H1 (cell line): ENCODE measurements around the gene CAMK1G. TPM values are rescaled to one million over a fixed set of nuclear protein-coding genes. Genes with fewer than 3 reads are reported as not detected.

ENCODE experiments used
- CTCF ChIA-PET: fragments of 300-600 bp; sonication (Branson Sonifier 250); formaldehyde crosslinking; loops from one replicate; lab custom pipeline; 2021; ENCODE audit not compliant: partially characterized antibody; lab: Charles Lee
- POLR2A ChIA-PET: fragments of 300-600 bp; sonication (Branson Sonifier 250); formaldehyde crosslinking; loops from one replicate; lab custom pipeline; 2021; ENCODE audit warnings: inconsistent platforms; ENCODE audit not compliant: partially characterized antibody; lab: Charles Lee
- DNase-seq, 2 experiments: peaks; one replicate each; pipeline versions ENCODE4 v3.0.0 to v3.0.0-alpha.2; 2010 to 2022; ENCODE audit warnings: low spot score in 2 of 2, low read depth in 1 of 2, mixed read lengths in 1 of 2
- FAIRE-seq: peaks from 2 replicates; lab custom pipeline; 2011; peaks lifted over from hg19 to GRCh38; lab: Jason Lieb, UNC
- H2AFZ ChIP-seq: 2 replicates; pipeline ENCODE4 v1.8.1; 2012; ENCODE audit warnings: low read length, inconsistent platforms
- H2AK5ac ChIP-seq: 2 replicates; pipeline ENCODE4 v1.6.1; 2013; ENCODE audit warnings: low read depth, low read length
- H2BK120ac ChIP-seq: replicated peaks from 2 replicates; pipeline ENCODE3; 2013; ENCODE audit warnings: low read depth, low read length, inconsistent platforms
- H2BK12ac ChIP-seq: 2 replicates; pipeline ENCODE4 v1.6.1; 2013; ENCODE audit warnings: low read depth, low read length
- H2BK15ac ChIP-seq: 2 replicates; pipeline ENCODE4 v1.6.1; 2013; ENCODE audit warnings: low read length
- H2BK20ac ChIP-seq: 2 replicates; pipeline ENCODE4 v1.6.1; 2013; ENCODE audit warnings: low read length
- H2BK5ac ChIP-seq: 2 replicates; pipeline ENCODE4 v1.6.1; 2013; ENCODE audit warnings: low read depth, low read length
- H3K14ac ChIP-seq: 2 replicates; pipeline ENCODE4 v1.6.1; 2013; ENCODE audit warnings: inconsistent platforms; ENCODE audit not compliant: insufficient read length
- H3K18ac ChIP-seq: 2 replicates; pipeline ENCODE4 v1.6.1; 2013; ENCODE audit warnings: low read length; ENCODE audit errors: extremely low read depth
- H3K23ac ChIP-seq: 2 replicates; pipeline ENCODE4 v1.6.1; 2013; ENCODE audit warnings: inconsistent platforms; ENCODE audit not compliant: insufficient read length
- H3K23me2 ChIP-seq: 2 replicates; pipeline ENCODE4 v1.6.1; 2013; ENCODE audit warnings: low read depth, low read length
- H3K27ac ChIP-seq: 2 replicates; pipeline ENCODE4 v1.6.1; 2011; ENCODE audit warnings: low read depth, low read length, inconsistent platforms
- H3K27me3 ChIP-seq, 4 experiments: replicated peaks in 1 of 4; 1 replicate in 1 of 4; 2 replicates in 3 of 4; pipeline versions ENCODE4 v1.6.1 to v1.8.1; 2011 to 2013; ENCODE audit warnings: low read length in 3 of 4, mild to moderate bottlenecking in 3 of 4, inconsistent platforms in 2 of 4, mixed read lengths in 2 of 4, moderate library complexity in 1 of 4; ENCODE audit not compliant: control insufficient read depth in 3 of 4, insufficient read depth in 3 of 4; ENCODE audit errors: extremely low read depth in 1 of 4
- H3K36me3 ChIP-seq, 4 experiments: 2 replicates each; pipeline versions ENCODE4 v1.6.1 to v1.8.1; 2011 to 2013; ENCODE audit warnings: mild to moderate bottlenecking in 4 of 4, low read length in 3 of 4, moderate library complexity in 2 of 4, control low read depth in 1 of 4, inconsistent platforms in 1 of 4; ENCODE audit not compliant: insufficient read depth in 4 of 4, control insufficient read depth in 2 of 4
- H3K4ac ChIP-seq: replicated peaks from 2 replicates; pipeline ENCODE3; 2013; ENCODE audit warnings: low read length, low read depth, mixed read lengths, inconsistent platforms; ENCODE audit not compliant: insufficient read length
- H3K4me1 ChIP-seq, 4 experiments: replicated peaks in 1 of 4; 1 replicate in 1 of 4; 2 replicates in 3 of 4; pipeline versions ENCODE4 v1.6.1 to v1.8.1; 2011 to 2013; ENCODE audit warnings: low read length in 3 of 4, inconsistent platforms in 2 of 4, mixed read lengths in 1 of 4; ENCODE audit not compliant: insufficient read depth in 4 of 4, control insufficient read depth in 3 of 4
- H3K4me2 ChIP-seq, 2 experiments: 2 replicates each; pipeline versions ENCODE4 v1.6.1 to v1.8.1; 2011 to 2013; ENCODE audit warnings: low read depth in 2 of 2, low read length in 2 of 2, control low read depth in 1 of 2, inconsistent platforms in 1 of 2, mild to moderate bottlenecking in 1 of 2; ENCODE audit not compliant: insufficient read depth in 1 of 2
- H3K4me3 ChIP-seq, 4 experiments: fragments of 200-600, 300-600 bp in 1 of 4; sonication (generic), shearing (Covaris generic), sonication (Bioruptor Twin) in 1 of 4; 2 replicates each; pipeline versions ENCODE4 v1.5.1 to v1.8.1; 2011 to 2016; ENCODE audit warnings: low read length in 4 of 4, low read depth in 3 of 4, control low read depth in 2 of 4, inconsistent platforms in 2 of 4, mild to moderate bottlenecking in 2 of 4, mixed read lengths in 1 of 4, moderate library complexity in 1 of 4; ENCODE audit not compliant: insufficient read depth in 2 of 4; ENCODE audit errors: extremely low read depth in 1 of 4
- H3K56ac ChIP-seq: replicated peaks from 2 replicates; pipeline ENCODE3; 2013; ENCODE audit warnings: low read depth, mild to moderate bottlenecking, mixed read lengths, low read length, inconsistent platforms; ENCODE audit not compliant: insufficient read length
- H3K79me1 ChIP-seq: 2 replicates; pipeline ENCODE4 v1.6.1; 2013; ENCODE audit warnings: low read depth, low read length, control low read depth
- H3K79me2 ChIP-seq, 2 experiments: 2 replicates each; pipeline versions ENCODE4 v1.6.1 to v1.8.1; 2012 to 2013; ENCODE audit warnings: low read length in 2 of 2, mild to moderate bottlenecking in 2 of 2, inconsistent platforms in 1 of 2; ENCODE audit not compliant: insufficient read depth in 2 of 2, control insufficient read depth in 1 of 2
- H3K9ac ChIP-seq, 4 experiments: replicated peaks in 1 of 4; 1 replicate in 1 of 4; 2 replicates in 3 of 4; pipeline versions ENCODE4 v1.6.1 to v1.8.1; 2011 to 2013; ENCODE audit warnings: low read depth in 3 of 4, low read length in 3 of 4, control low read depth in 2 of 4, mild to moderate bottlenecking in 2 of 4, moderate library complexity in 2 of 4, inconsistent platforms in 1 of 4; ENCODE audit errors: extremely low read depth in 1 of 4
- H3K9me3 ChIP-seq, 2 experiments: 2 replicates each; pipeline versions ENCODE4 v1.6.1 to v1.8.1; 2012 to 2013; ENCODE audit warnings: mild to moderate bottlenecking in 2 of 2, moderate library complexity in 2 of 2, control low read depth in 1 of 2, inconsistent platforms in 1 of 2, low read depth in 1 of 2, low read length in 1 of 2, mixed read lengths in 1 of 2; ENCODE audit not compliant: insufficient read depth in 2 of 2
- H4K20me1 ChIP-seq, 2 experiments: replicated peaks in 1 of 2; 2 replicates each; pipeline versions ENCODE3 to v1.8.1; 2011 to 2013; ENCODE audit warnings: inconsistent platforms in 2 of 2, low read length in 2 of 2, mild to moderate bottlenecking in 1 of 2; ENCODE audit not compliant: insufficient read depth in 2 of 2, control insufficient read depth in 1 of 2
- H4K5ac ChIP-seq: 2 replicates; pipeline ENCODE4 v1.6.1; 2013; ENCODE audit warnings: low read length, low read depth, mixed read lengths, inconsistent platforms; ENCODE audit not compliant: insufficient read length
- H4K8ac ChIP-seq: 2 replicates; pipeline ENCODE4 v1.8.0; 2013; ENCODE audit warnings: mild to moderate bottlenecking, moderate library complexity, low read length, inconsistent platforms; ENCODE audit not compliant: insufficient read depth; ENCODE audit errors: extremely low read depth
- H4K91ac ChIP-seq: replicated peaks from 2 replicates; pipeline ENCODE3; 2013; ENCODE audit warnings: low read length, mixed read lengths, inconsistent platforms; ENCODE audit not compliant: insufficient read length
- BACH1 ChIP-seq: IDR thresholded peaks from 2 replicates; pipeline ENCODE4 v1.6.1; 2012; ENCODE audit warnings: low read length, improper control_type of control experiment
- CREB1 ChIP-seq: IDR thresholded peaks from 2 replicates; pipeline ENCODE4 v1.6.1; 2012; ENCODE audit warnings: inconsistent platforms
- EP300 ChIP-seq, 2 experiments: IDR thresholded peaks; 1 replicate in 1 of 2; 2 replicates in 1 of 2; pipeline ENCODE4 v1.6.1; 2011 to 2012; ENCODE audit warnings: low read depth in 2 of 2, low read length in 2 of 2, mild to moderate bottlenecking in 2 of 2, borderline replicate concordance in 1 of 2, inconsistent platforms in 1 of 2, moderate library complexity in 1 of 2
- GABPA ChIP-seq: IDR thresholded peaks from 2 replicates; pipeline ENCODE4 v1.6.1; 2011; ENCODE audit warnings: mild to moderate bottlenecking, low read length, moderate library complexity, borderline replicate concordance; ENCODE audit not compliant: insufficient read depth
- JUN ChIP-seq: IDR thresholded peaks from 2 replicates; pipeline ENCODE4 v1.6.1; 2011; ENCODE audit warnings: low read depth, mild to moderate bottlenecking, improper control_type of control experiment, low read length
- MAFK ChIP-seq: IDR thresholded peaks from 2 replicates; pipeline ENCODE4 v1.6.1; 2012; ENCODE audit warnings: low read depth, mild to moderate bottlenecking, improper control_type of control experiment, low read length
- RAD21 ChIP-seq, 2 experiments: IDR thresholded peaks in 1 of 2; conservative IDR thresholded peaks in 1 of 2; 2 replicates each; pipeline ENCODE4 v1.6.1; 2011; ENCODE audit warnings: low read depth in 2 of 2, low read length in 2 of 2, improper control_type of control experiment in 1 of 2, inconsistent platforms in 1 of 2, mild to moderate bottlenecking in 1 of 2, moderate library complexity in 1 of 2
- RXRA ChIP-seq: IDR thresholded peaks from 2 replicates; pipeline ENCODE4 v1.6.1; 2011; ENCODE audit warnings: low read depth, mild to moderate bottlenecking, low read length, moderate library complexity; ENCODE audit not compliant: insufficient read depth
- SIN3A ChIP-seq, 2 experiments: IDR thresholded peaks in 1 of 2; conservative IDR thresholded peaks in 1 of 2; 2 replicates each; pipeline ENCODE4 v1.6.1; 2011 to 2012; ENCODE audit warnings: low read length in 2 of 2, improper control_type of control experiment in 1 of 2, low read depth in 1 of 2, mild to moderate bottlenecking in 1 of 2
- TEAD4 ChIP-seq: IDR thresholded peaks from 2 replicates; pipeline ENCODE4 v1.6.1; 2012; ENCODE audit warnings: low read depth, low read length, inconsistent platforms, mixed read lengths
- WGBS, 2 experiments: shearing (Covaris generic) in 1 of 2; methylation state at CpG; one replicate each; pipeline versions ENCODE4 v1.1.6 to v1.1.7; 2013 to 2015; ENCODE audit warnings: low lambda C conversion rate in 2 of 2, mixed read lengths in 2 of 2, inconsistent platforms in 1 of 2, low coverage in 1 of 2, missing lambda C conversion rate in 1 of 2; ENCODE audit not compliant: insufficient replicate concordance in 2 of 2, insufficient coverage in 1 of 2, insufficient read length in 1 of 2; ENCODE audit errors: extremely low coverage in 1 of 2, missing lambda C conversion rate in 1 of 2; 5-methylcytosine and 5-hydroxymethylcytosine counted together
- polyA plus RNA-seq, 7 experiments: library from polyadenylated mRNA; depleted of rRNA in 3 of 7; stranded (reverse) in 5 of 7; unstranded in 2 of 7; fragments of >200 nt in 5 of 7; fragments of 200-250 nt in 2 of 7; gene quantifications; 1 replicate in 5 of 7; 2 replicates in 1 of 7; 4 replicates in 1 of 7; pipeline versions ENCODE4 v1.2.1 to v1.2.3, GENCODE V29; 2011 to 2013; ENCODE audit warnings: missing spikeins in 2 of 7, mixed read lengths in 2 of 7
- total RNA-seq: library from RNA; stranded (reverse); fragmentation: NEBNext Ultra II Directional; extraction: Animal tissue kit (Norgen Biotek cat#: 25700); gene quantifications from 2 replicates; pipeline ENCODE4 v1.2.1, GENCODE V29; 2021

Gene CAMK1G
- total and polyA plus RNA-seq, 2 of the 8 experiments (the other 6 are each of a cell fraction or from before 2014, with no cell fraction given) = 1.00 to 1.0 TPM

DNA sequence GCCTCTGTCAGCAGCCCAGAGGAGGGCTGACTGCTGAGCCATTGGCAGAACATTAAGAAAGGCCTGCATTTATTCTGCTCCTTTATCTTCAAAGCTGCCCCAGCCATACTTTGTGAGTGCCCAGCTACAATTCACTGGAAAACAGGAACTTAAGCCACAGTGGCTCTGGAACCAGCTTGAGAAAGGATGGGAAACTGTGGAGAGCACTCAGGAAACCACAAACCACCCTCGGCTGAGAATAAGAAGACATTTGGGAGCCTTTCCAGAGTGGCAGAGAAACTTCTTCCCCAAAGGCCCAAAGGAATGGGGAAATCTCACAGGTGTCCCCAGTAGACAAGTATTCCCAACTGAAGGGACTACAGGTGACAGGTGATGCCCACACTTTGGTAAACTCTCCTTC is 66.9 kb downstream of the CAMK1G start:
- Histone ChIP-seq H3K4me1 (peaks cover 0 to 11% (median 10%) of the 10 kb centered on the region in 4 experiments; a peak in 4 of 7 replicates), H4K20me1 (no peaks in the 10 kb centered on the region), H3K79me1 (no peaks in the 10 kb centered on the region), H2AK5ac (no peak overlapping the region), H2BK15ac (no peak overlapping the region), H3K27me3 (no peaks in the 10 kb centered on the region), H3K14ac (no peak overlapping the region), H3K4me2 (no peak overlapping the region), H3K27ac (no peak overlapping the region), H2BK20ac (no peak overlapping the region), H2BK5ac (no peak overlapping the region), H3K4ac (no peak overlapping the region), H3K36me3 (no peaks in the 10 kb centered on the region), H3K56ac (no peak overlapping the region), H3K18ac (no peak overlapping the region), H3K9me3 (no peaks in the 10 kb centered on the region), H3K9ac (no peak overlapping the region), H4K5ac (no peak overlapping the region), H3K79me2 (no peaks in the 10 kb centered on the region), H4K8ac (no peak overlapping the region), H2BK120ac (no peak overlapping the region), H3K4me3 (no peak overlapping the region), H3K23ac (no peak overlapping the region), H2AFZ (no peak overlapping the region), H4K91ac (no peak overlapping the region), H3K23me2 (no peaks in the 10 kb centered on the region), H2BK12ac (no peak overlapping the region)
- DNase-seq (no peak), FAIRE-seq (no peak)
- ChIA-PET POLR2A (interaction anchor here (1.5 kb wide), 1 partner anchor 24 kb away, joined by 4 read pairs; no protein-coding TSS in a partner anchor), CTCF (interaction anchor here (1.2 to 4.5 kb wide), 10 partner anchors 8 to 74 kb away, joined by 3 to 23 read pairs (median 5); no protein-coding TSS in a partner anchor)
- 100% methylated on average over 1 of the region's 1 CpG; no CpG with 5 or more reads in 1 of the 2 experiments for WGBS, 2 experiments
- TF ChIP-seq SIN3A (conservative IDR thresholded peaks at IDR 0.05 in 1 of 2, IDR thresholded peaks at IDR 0.05 in 1 of 2; ENCODE audit: low read depth in 1 of 2, low read length in 2 of 2) (no peak), EP300 (IDR thresholded peaks at IDR 0.05; ENCODE audit: borderline replicate concordance in 1 of 2, low read depth in 2 of 2, low read length in 2 of 2) (no peak), CREB1 (no peak), TEAD4 (no peak), GABPA (no peak), RXRA (no peak), BACH1 (no peak), JUN (no peak), MAFK (no peak), RAD21 (IDR thresholded peaks at IDR 0.05 in 1 of 2, conservative IDR thresholded peaks at IDR 0.05 in 1 of 2; ENCODE audit: low read depth in 2 of 2, low read length in 2 of 2) (no peak)
